ENCODE data around the gene ODAD3. TPM values are rescaled to one million over a fixed set of nuclear protein-coding genes. Genes with fewer than 3 reads are reported as not detected.

Gene ODAD3
- total RNA-seq, 4 donors from 2014 or later = 0.39 to 0.83 TPM; not detected in 2

DNA sequence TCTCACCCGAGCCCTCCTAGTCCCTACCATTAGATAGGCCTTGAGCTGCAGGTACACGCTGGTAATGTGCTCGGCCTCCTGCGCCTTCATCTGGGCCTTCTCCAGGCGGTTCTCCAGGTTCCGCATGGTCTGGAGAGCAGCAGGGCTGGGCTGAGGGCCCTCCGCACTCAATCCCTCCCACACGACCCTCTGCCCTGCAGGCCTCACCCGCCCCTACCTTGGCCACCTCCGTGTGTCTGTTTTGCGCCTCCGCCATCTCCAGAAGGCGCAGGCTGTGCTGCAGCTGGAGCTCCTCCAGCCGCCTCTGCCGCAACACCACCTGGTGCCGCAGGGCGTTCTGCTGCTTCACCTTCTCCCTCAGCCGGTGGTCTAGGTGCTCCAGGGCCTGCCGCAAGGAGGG lies 8.3 kb downstream of the ODAD3 start:
- intact Hi-C loops (cut with DNase I) = no loop called here
- Histone ChIP-seq H3K27ac (replicated peaks in 1 of 4) (no peak overlapping the region), H3K27me3 (peaks cover 0 to 26% (median 20%) of the 10 kb centered on the region in 4 donors), H3K4me1 (peaks cover 8 to 22% (median 15%) of the 10 kb centered on the region in 4 donors), H3K9me3 (no peaks in the 10 kb centered on the region), H3K36me3 (no peaks in the 10 kb centered on the region), H3K4me3 (no peak overlapping the region)
- TF ChIP-seq POLR2A (IDR thresholded peaks at IDR 0.05; ENCODE audit: low read depth) (no peak), EP300 (IDR thresholded peaks at IDR 0.05) (no peak), POLR2AphosphoS5 (IDR thresholded peaks at IDR 0.05) (no peak)
- TF ChIP-seq, protein P1, sequence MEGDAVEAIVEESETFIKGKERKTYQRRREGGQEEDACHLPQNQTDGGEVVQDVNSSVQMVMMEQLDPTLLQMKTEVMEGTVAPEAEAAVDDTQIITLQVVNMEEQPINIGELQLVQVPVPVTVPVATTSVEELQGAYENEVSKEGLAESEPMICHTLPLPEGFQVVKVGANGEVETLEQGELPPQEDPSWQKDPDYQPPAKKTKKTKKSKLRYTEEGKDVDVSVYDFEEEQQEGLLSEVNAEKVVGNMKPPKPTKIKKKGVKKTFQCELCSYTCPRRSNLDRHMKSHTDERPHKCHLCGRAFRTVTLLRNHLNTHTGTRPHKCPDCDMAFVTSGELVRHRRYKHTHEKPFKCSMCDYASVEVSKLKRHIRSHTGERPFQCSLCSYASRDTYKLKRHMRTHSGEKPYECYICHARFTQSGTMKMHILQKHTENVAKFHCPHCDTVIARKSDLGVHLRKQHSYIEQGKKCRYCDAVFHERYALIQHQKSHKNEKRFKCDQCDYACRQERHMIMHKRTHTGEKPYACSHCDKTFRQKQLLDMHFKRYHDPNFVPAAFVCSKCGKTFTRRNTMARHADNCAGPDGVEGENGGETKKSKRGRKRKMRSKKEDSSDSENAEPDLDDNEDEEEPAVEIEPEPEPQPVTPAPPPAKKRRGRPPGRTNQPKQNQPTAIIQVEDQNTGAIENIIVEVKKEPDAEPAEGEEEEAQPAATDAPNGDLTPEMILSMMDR (IDR thresholded peaks at IDR 0.05) = no peak
- no peak for DNase-seq (ENCODE audit: extremely low spot score)
- WGBS = 95% methylated on average over 19 of the region's 19 CpGs

DNA sequence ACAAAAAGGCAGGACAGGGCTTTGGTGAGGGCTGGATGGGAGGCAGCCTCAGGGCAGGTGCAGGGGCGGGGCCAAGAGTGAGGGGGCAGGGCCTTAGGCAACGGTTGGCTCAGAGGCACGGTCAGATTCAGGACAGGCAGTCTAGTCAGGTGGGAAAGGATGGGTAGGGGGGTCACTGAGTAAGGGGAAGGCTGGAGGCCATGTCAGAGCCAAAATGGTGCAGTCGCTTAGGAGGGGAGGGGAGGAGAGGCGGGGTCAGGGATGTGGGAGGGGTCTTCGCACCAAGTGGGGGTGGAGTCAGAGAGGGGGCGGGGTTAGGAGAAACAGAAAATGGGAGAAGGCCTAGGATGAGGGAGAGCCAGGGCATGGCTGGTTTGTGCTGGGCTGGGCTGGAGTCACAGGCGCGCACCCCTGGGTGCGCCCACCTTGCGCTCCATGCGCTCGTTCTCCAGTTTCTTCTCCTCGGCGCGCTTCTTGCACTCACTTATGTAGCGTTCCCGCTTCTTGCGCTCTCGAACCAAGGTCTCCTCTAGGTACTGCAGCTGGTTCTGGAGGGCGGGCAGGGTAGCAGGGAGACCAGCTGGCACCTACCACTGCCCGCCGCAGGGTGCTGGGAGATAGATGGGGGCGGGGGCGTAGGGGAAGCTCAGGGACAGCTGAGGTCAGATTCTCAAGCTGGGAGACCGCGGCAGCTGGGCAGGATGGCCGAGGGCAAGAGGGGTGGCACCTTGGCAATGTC lies 9.0 kb downstream of the ODAD3 start:
- Histone ChIP-seq H3K4me1 (peaks cover 14 to 30% (median 23%) of the 10 kb centered on the region in 4 donors), H3K36me3 (no peaks in the 10 kb centered on the region), H3K9me3 (no peaks in the 10 kb centered on the region), H3K27me3 (peaks cover 0 to 34% (median 27%) of the 10 kb centered on the region in 4 donors), H3K27ac (replicated peaks in 1 of 4) (no peak overlapping the region), H3K4me3 (no peak overlapping the region)
- no peak for TF ChIP-seq POLR2AphosphoS5 (IDR thresholded peaks at IDR 0.05)
- no peak for TF ChIP-seq EP300 (IDR thresholded peaks at IDR 0.05)
- TF ChIP-seq, protein P1 (IDR thresholded peaks at IDR 0.05) = no peak
- no peak for TF ChIP-seq POLR2A (IDR thresholded peaks at IDR 0.05; ENCODE audit: low read depth)
- intact Hi-C loops (cut with DNase I) = no loop called here
- 87% methylated on average over 27 of the region's 28 CpGs for WGBS
- no peak for DNase-seq (ENCODE audit: extremely low spot score)

DNA sequence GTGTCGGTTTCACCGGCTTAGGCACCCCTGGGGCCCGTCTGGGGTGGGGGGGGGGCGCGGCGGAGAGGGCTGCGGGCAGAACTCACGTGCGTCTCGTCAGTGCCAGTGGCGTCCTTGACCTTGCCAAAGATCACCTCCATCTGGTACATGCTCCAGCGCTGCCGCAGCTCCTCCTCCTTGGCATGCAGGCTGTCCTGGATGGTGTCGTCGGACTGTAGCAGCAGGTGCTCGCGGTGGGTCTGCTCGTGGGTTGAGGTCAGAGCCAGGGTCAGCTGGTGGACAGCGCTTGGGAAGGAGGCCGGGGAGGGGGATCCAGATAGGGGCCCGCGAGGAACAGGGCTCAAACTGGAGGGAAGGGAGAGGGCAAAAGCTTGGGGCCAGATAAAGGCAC lies 11.1 kb downstream of the ODAD3 start:
- intact Hi-C loops (cut with DNase I) = no loop called here
- peaks cover 32 to 50% (median 43%) of the 10 kb centered on the region in 4 donors for H3K4me1 ChIP-seq
- DNase-seq (ENCODE audit: extremely low spot score) = no peak
- WGBS = 17% methylated on average over 16 of the region's 22 CpGs
- TF ChIP-seq POLR2A (IDR thresholded peaks at IDR 0.05; ENCODE audit: low read depth) = no peak
- TF ChIP-seq, protein P1 (IDR thresholded peaks at IDR 0.05) = no peak
- no peak for TF ChIP-seq POLR2AphosphoS5 (IDR thresholded peaks at IDR 0.05)
- TF ChIP-seq EP300 (IDR thresholded peaks at IDR 0.05) = no peak
- H3K27me3 ChIP-seq = peaks cover 0 to 55% (median 45%) of the 10 kb centered on the region in 4 donors
- no peaks in the 10 kb centered on the region for H3K9me3 ChIP-seq
- no peak overlapping the region for H3K27ac ChIP-seq (replicated peaks in 1 of 4)
- H3K36me3 ChIP-seq = no peaks in the 10 kb centered on the region
- no peak overlapping the region for H3K4me3 ChIP-seq

DNA sequence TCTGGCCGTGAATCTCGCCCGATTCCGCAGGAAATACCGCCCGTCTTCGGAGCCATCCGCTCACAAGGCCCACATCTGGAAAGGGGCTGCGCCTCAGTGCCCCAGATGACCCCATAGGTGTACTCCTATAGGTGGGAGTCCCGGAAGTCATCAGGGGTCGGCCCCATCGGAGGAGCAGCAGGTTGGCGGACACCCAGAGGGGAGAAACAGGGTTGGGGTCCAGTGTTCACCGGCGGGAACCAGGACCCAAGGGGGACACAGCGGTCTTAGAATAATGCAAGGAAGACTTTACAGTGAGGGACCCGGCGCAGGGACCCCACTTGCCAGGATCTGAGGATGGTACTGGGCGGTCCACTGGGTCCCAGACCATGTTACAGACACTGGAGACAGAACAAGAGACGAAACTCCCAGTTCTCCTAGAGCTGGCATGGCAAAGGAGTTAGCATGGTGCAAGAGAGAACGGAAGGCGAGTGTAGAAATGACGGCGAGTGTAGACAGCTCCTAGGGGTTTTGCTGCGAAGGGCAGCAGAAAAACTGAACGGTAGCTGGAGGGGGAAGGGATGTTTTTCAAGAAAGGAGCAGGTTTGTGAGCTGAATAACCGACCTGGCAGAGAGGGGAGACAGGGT lies 11.6 kb downstream of the ODAD3 start:
- intact Hi-C loops (cut with DNase I) = no loop called here
- WGBS = 43% methylated on average over 19 of the region's 27 CpGs

More for the DNA sequence above, 11.6 kb downstream of the ODAD3 start:
- Histone ChIP-seq H3K27ac (replicated peaks in 1 of 4) (no peak overlapping the region), H3K4me3 (no peak overlapping the region), H3K4me1 (peaks cover 37 to 55% (median 48%) of the 10 kb centered on the region in 4 donors), H3K27me3 (peaks cover 0 to 60% (median 50%) of the 10 kb centered on the region in 4 donors), H3K36me3 (no peaks in the 10 kb centered on the region), H3K9me3 (no peaks in the 10 kb centered on the region)
- TF ChIP-seq EP300 (IDR thresholded peaks at IDR 0.05) = no peak
- TF ChIP-seq, protein P1 (IDR thresholded peaks at IDR 0.05) = no peak
- no peak for TF ChIP-seq POLR2A (IDR thresholded peaks at IDR 0.05; ENCODE audit: low read depth)
- no peak for TF ChIP-seq POLR2AphosphoS5 (IDR thresholded peaks at IDR 0.05)
- DNase-seq (ENCODE audit: extremely low spot score) = no peak

Measured in esophagus muscularis mucosa (tissue), 4 donors.